HL-60 (cell line): Measurements from ENCODE around the gene MNAT1.

Experiments
- DNase-seq, 2 experiments: peaks; one replicate each; pipeline ENCODE4 v3.0.0-alpha.2; 2010 to 2020; ENCODE audit warnings: low read depth in 1 of 2, low spot score in 1 of 2
- H3K27ac ChIP-seq: fragments of 250-450 bp; sonication (Bioruptor Pico); replicated peaks from 2 replicates; pipeline ENCODE4 v1.5.1; 2020; ENCODE audit warnings: mild to moderate bottlenecking, moderate library complexity
- H3K27me3 ChIP-seq: fragments of 250-450 bp; sonication (Bioruptor Pico); 2 replicates; pipeline ENCODE4 v1.5.1; 2021; ENCODE audit warnings: mild to moderate bottlenecking, moderate library complexity; ENCODE audit not compliant: insufficient read depth, poor library complexity, severe bottlenecking
- H3K4me3 ChIP-seq: replicated peaks from 2 replicates; pipeline ENCODE4 v1.5.1; 2011; ENCODE audit warnings: mild to moderate bottlenecking, control low read depth, low read length; ENCODE audit not compliant: insufficient read depth
- CTCF ChIP-seq: IDR thresholded peaks from one replicate; pipeline ENCODE4 v1.5.1; 2011; ENCODE audit warnings: low read length, control low read depth, inconsistent platforms; ENCODE audit not compliant: insufficient read depth
- GABPA ChIP-seq: IDR thresholded peaks from 2 replicates; pipeline ENCODE4 v1.6.1; 2012; ENCODE audit warnings: low read depth
- POLR2AphosphoS5 ChIP-seq: IDR thresholded peaks from 2 replicates; pipeline ENCODE4 v1.6.1; 2012; ENCODE audit warnings: low read depth
- SPI1 ChIP-seq: IDR thresholded peaks from 2 replicates; pipeline ENCODE4 v1.6.1; 2012; ENCODE audit warnings: low read depth, mild to moderate bottlenecking, borderline replicate concordance
- TF ChIP-seq, protein P1 (sequence below): IDR thresholded peaks from 2 replicates; pipeline ENCODE4 v1.6.1; 2012; ENCODE audit warnings: low read depth; ENCODE audit not compliant: insufficient replicate concordance

The MNAT1 gene

GRCh38 chr14:60760644-60761364, 26.2 kb downstream of the MNAT1 start:
- no peak for DNase-seq
- TF ChIP-seq SPI1 (no peak), GABPA (no peak), POLR2AphosphoS5 (no peak), CTCF (no peak)
- TF ChIP-seq, protein P1, sequence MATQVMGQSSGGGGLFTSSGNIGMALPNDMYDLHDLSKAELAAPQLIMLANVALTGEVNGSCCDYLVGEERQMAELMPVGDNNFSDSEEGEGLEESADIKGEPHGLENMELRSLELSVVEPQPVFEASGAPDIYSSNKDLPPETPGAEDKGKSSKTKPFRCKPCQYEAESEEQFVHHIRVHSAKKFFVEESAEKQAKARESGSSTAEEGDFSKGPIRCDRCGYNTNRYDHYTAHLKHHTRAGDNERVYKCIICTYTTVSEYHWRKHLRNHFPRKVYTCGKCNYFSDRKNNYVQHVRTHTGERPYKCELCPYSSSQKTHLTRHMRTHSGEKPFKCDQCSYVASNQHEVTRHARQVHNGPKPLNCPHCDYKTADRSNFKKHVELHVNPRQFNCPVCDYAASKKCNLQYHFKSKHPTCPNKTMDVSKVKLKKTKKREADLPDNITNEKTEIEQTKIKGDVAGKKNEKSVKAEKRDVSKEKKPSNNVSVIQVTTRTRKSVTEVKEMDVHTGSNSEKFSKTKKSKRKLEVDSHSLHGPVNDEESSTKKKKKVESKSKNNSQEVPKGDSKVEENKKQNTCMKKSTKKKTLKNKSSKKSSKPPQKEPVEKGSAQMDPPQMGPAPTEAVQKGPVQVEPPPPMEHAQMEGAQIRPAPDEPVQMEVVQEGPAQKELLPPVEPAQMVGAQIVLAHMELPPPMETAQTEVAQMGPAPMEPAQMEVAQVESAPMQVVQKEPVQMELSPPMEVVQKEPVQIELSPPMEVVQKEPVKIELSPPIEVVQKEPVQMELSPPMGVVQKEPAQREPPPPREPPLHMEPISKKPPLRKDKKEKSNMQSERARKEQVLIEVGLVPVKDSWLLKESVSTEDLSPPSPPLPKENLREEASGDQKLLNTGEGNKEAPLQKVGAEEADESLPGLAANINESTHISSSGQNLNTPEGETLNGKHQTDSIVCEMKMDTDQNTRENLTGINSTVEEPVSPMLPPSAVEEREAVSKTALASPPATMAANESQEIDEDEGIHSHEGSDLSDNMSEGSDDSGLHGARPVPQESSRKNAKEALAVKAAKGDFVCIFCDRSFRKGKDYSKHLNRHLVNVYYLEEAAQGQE, result no peak

DNA sequence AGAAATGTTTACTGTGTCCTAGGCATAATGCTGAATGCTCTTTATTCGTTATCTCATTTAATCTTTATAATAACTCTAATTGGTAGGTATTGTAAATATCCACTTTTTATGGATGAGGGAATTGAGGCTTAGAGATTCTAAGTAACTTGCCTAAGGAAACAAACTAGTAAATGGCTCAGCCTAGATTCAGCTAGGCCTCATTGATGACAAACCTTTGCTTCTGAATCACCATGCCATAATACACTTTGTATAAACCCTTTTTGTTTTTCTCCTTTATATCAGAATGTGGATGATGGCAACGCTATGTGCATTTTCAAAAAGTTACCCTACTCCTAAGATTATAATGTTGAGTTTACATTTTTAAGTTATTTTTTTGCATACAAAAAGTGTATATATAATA, 34.0 kb downstream of the MNAT1 start:
- DNase-seq, result no peak
- H3K4me3 ChIP-seq, result no peak overlapping the region
- TF ChIP-seq CTCF (no peak), POLR2AphosphoS5 (no peak), GABPA (no peak), SPI1 (no peak)
- TF ChIP-seq, protein P1, result no peak
- no peaks in the 10 kb centered on the region for H3K27me3 ChIP-seq
- no peak overlapping the region for H3K27ac ChIP-seq

More at GRCh38 chr14:60760644-60761364, 26.2 kb downstream of the MNAT1 start:
- H3K27me3 ChIP-seq, result no peaks in the 10 kb centered on the region
- peak overlapping the region; percentile 28; the same call in 1 of the 2 replicates for H3K27ac ChIP-seq
- H3K4me3 ChIP-seq, result no peak overlapping the region

GRCh38 chr14:60771117-60771516, 36.6 kb downstream of the MNAT1 start:
- no peaks in the 10 kb centered on the region for H3K27me3 ChIP-seq
- H3K4me3 ChIP-seq, result no peak overlapping the region
- TF ChIP-seq, protein P1, result no peak
- TF ChIP-seq GABPA (no peak), CTCF (no peak), POLR2AphosphoS5 (no peak), SPI1 (no peak)
- no peak for DNase-seq
- H3K27ac ChIP-seq, result no peak overlapping the region
